ENCODE data around the gene PRKD3.

GRCh38 chr2:37315364-37315763 is 9.3 kb downstream of the PRKD3 start:
- TF ChIP-seq, protein P1, sequence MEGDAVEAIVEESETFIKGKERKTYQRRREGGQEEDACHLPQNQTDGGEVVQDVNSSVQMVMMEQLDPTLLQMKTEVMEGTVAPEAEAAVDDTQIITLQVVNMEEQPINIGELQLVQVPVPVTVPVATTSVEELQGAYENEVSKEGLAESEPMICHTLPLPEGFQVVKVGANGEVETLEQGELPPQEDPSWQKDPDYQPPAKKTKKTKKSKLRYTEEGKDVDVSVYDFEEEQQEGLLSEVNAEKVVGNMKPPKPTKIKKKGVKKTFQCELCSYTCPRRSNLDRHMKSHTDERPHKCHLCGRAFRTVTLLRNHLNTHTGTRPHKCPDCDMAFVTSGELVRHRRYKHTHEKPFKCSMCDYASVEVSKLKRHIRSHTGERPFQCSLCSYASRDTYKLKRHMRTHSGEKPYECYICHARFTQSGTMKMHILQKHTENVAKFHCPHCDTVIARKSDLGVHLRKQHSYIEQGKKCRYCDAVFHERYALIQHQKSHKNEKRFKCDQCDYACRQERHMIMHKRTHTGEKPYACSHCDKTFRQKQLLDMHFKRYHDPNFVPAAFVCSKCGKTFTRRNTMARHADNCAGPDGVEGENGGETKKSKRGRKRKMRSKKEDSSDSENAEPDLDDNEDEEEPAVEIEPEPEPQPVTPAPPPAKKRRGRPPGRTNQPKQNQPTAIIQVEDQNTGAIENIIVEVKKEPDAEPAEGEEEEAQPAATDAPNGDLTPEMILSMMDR (IDR thresholded peaks at IDR 0.05): no peak
- no peak for TF ChIP-seq POLR2A (IDR thresholded peaks at IDR 0.05)
- no peak for TF ChIP-seq POLR2AphosphoS5 (IDR thresholded peaks at IDR 0.05)
